Pancreas (tissue), 10 donors: ENCODE results near the gene FAM216B. TPM values are rescaled to one million over a fixed set of nuclear protein-coding genes. Genes with fewer than 3 reads are reported as not detected.

Experiments
- ATAC-seq, 4 donors: fragments of 200-7000 bp; cut with Tn5 transposase; one replicate each; pipeline versions ENCODE4 v1.8.0 to v1.9.1; 2020; ENCODE audit warnings: mild to moderate bottlenecking in 4 of 4, moderate library complexity in 4 of 4
- DNase-seq, 6 donors: peaks; one replicate each; pipeline ENCODE4 v3.0.0-alpha.2; 2020
- FAIRE-seq: peaks from 2 replicates; lab custom pipeline; 2012; peaks lifted over from hg19 to GRCh38; lab: Jason Lieb, UNC
- H3K27ac ChIP-seq, 4 donors: fragments of 200-600 bp; sonication (generic); 1 replicate in 3 of 4; 2 replicates in 1 of 4; pipeline versions ENCODE4 v1.5.0 to v1.8.0; 2020
- H3K27me3 ChIP-seq, 4 donors: fragments of 200-600 bp; one replicate each; pipeline ENCODE4 v1.8.0; 2021
- H3K36me3 ChIP-seq, 3 donors: fragments of 200-600 bp; sonication (generic) in 1 of 3; one replicate each; pipeline versions ENCODE4 v1.5.0 to v1.8.0; 2020 to 2021
- H3K4me1 ChIP-seq, 3 donors: fragments of 200-600 bp; one replicate each; pipeline ENCODE4 v1.8.0; 2021
- H3K4me3 ChIP-seq, 4 donors: fragments of 200-600 bp; sonication (generic) in 2 of 4; one replicate each; pipeline versions ENCODE4 v1.5.0 to v1.8.0; 2020 to 2021
- H3K9me3 ChIP-seq, 4 donors: fragments of 200-600 bp; one replicate each; pipeline ENCODE4 v1.8.0; 2021
- WGBS, 2 donors: extraction: QIAGEN DNeasy Blood & Tissue Kit; methylation state at CpG; one replicate each; pipeline ENCODE4 v1.1.7; 2013; 5-methylcytosine and 5-hydroxymethylcytosine counted together
- intact Hi-C, 3 donors: fragments of 100-400 bp; cut with DNase I; formaldehyde crosslinking; loops; one replicate each; pipeline versions ENCODE4 v1.11.1 to v1.14.2; 2022
- polyA plus RNA-seq, 2 donors: library from polyadenylated mRNA; stranded (reverse); fragments of 200-250 nt; gene quantifications; one replicate each; pipeline ENCODE4 v1.2.3, GENCODE V29; 2013
- total RNA-seq, 6 donors: library from RNA; stranded (reverse); fragmentation: NEBNext Ultra II Directional in 4 of 6; extraction: Animal tissue kit (Norgen Biotek cat#: 25700) in 4 of 6; gene quantifications; one replicate each; pipeline versions ENCODE4 v1.2.1 to v1.2.4, GENCODE V29; 2021 to 2023
- TF ChIP-seq, protein P1 (sequence below), 4 donors: fragments of 200-600 bp; sonication (generic) in 3 of 4; IDR thresholded peaks; one replicate each; pipeline versions ENCODE4 v1.5.0 to v1.8.0; 2021; ENCODE audit warnings: antibody characterized with exemption in 4 of 4
- donor health status: healthy with polysubstance abuse.
- donor health status: DM: no; HTN: no; CAD: no; lungs with moderate emphysema.
- donor health status: DM: no; HTN: no; CAD: no.
- donor health status: control.
- donor health status: control.
- donor health status: Bipolar disorder and iron deficiency.
- donor health status: DM: yes; HTN: yes; CAD: no.
- donor health status: DM: no; HTN: no; CAD: no.
- donor health status: DM: no; HTN: no; CAD: no.
- donor health status: DM: yes; HTN: yes; CAD: no.

Gene FAM216B
- total and polyA plus RNA-seq, 8 donors: 0.06 TPM; not detected in 7

DNA sequence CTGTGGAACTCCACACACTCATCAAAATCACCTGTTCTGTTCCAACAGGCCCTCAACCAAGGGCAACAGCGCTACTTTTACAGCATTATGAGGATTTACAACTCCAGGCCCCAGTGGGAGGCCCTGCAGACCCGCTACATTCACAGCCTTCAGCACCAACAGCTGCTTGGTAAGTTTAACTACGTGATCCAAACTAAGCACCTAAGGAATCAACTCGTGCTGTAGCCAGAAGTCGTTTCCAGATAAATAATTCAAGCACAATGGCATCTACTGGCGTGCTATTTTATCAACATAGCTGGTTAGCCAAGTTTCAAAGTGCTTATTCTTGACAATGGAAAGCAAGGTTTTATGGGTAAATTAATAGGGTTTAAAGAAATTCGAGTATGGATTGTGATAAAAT lies 5.3 kb downstream of the FAM216B start:
- no peaks in the 10 kb centered on the region for H3K27me3 ChIP-seq
- no peak overlapping the region for H3K4me3 ChIP-seq
- no peaks in the 10 kb centered on the region for H3K36me3 ChIP-seq
- intact Hi-C loops: no loop called here
- no peaks in the 10 kb centered on the region for H3K4me1 ChIP-seq
- TF ChIP-seq, protein P1, sequence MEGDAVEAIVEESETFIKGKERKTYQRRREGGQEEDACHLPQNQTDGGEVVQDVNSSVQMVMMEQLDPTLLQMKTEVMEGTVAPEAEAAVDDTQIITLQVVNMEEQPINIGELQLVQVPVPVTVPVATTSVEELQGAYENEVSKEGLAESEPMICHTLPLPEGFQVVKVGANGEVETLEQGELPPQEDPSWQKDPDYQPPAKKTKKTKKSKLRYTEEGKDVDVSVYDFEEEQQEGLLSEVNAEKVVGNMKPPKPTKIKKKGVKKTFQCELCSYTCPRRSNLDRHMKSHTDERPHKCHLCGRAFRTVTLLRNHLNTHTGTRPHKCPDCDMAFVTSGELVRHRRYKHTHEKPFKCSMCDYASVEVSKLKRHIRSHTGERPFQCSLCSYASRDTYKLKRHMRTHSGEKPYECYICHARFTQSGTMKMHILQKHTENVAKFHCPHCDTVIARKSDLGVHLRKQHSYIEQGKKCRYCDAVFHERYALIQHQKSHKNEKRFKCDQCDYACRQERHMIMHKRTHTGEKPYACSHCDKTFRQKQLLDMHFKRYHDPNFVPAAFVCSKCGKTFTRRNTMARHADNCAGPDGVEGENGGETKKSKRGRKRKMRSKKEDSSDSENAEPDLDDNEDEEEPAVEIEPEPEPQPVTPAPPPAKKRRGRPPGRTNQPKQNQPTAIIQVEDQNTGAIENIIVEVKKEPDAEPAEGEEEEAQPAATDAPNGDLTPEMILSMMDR (IDR thresholded peaks at IDR 0.05): no peak
- WGBS, 2 donors: 55 to 62% methylated on average over 7 of the region's 7 CpGs
- ATAC-seq (no peak), FAIRE-seq (no peak), DNase-seq (no peak)
- no peaks in the 10 kb centered on the region for H3K9me3 ChIP-seq
- no peak overlapping the region for H3K27ac ChIP-seq

DNA sequence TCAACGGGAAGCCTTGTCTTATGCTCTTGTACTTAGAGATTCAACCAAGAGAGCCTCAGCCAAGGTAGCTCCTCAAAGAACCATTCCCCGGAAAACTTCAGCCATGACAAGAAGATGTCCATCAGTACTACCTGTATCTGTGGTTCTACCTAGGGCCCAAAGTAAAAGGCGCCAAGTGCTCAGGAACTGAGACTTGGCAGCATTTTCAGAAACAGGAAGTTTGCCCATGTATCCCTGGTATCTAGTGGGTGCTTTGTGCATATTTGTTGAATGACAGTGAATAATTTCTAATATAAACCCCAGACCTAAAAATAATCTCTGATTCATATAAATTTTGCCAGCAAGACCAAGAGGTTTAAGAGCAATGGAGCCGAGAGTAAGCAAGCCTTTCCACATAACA lies 7.2 kb downstream of the FAM216B start:
- Histone ChIP-seq H3K27me3 (no peaks in the 10 kb centered on the region), H3K27ac (no peak overlapping the region), H3K36me3 (no peaks in the 10 kb centered on the region), H3K4me3 (no peak overlapping the region), H3K4me1 (no peaks in the 10 kb centered on the region), H3K9me3 (no peaks in the 10 kb centered on the region)
- FAIRE-seq (no peak), ATAC-seq (no peak), DNase-seq (no peak)
- TF ChIP-seq, protein P1 (IDR thresholded peaks at IDR 0.05): no peak
- intact Hi-C loops: no loop called here
- whole genome bisulfite sequencing, 2 donors: 86 to 93% methylated on average over 4 of the region's 4 CpGs

- no peaks in the 10 kb centered on the region for H3K9me3 ChIP-seq
- no peak for ATAC-seq
- WGBS, 2 donors: 73 to 81% methylated on average over 4 of the region's 4 CpGs
- TF ChIP-seq, protein P1 (IDR thresholded peaks at IDR 0.05): no peak
- H3K36me3 ChIP-seq: no peaks in the 10 kb centered on the region
- H3K4me1 ChIP-seq: no peaks in the 10 kb centered on the region
- DNase-seq: no peak
- no peak overlapping the region for H3K27ac ChIP-seq
- no peak overlapping the region for H3K4me3 ChIP-seq
- H3K27me3 ChIP-seq: no peaks in the 10 kb centered on the region
- no peak for FAIRE-seq
- intact Hi-C loops: no loop called here
Measured at GRCh38 chr13:42792154-42792553, 10.8 kb downstream of the FAM216B start.

- no peaks in the 10 kb centered on the region for H3K27me3 ChIP-seq
- no peak overlapping the region for H3K27ac ChIP-seq
- WGBS, 2 donors: 79 to 83% methylated on average over 5 of the region's 5 CpGs
- no peak for DNase-seq
- FAIRE-seq: no peak
- no peak for ATAC-seq
- no peaks in the 10 kb centered on the region for H3K4me1 ChIP-seq
- no peaks in the 10 kb centered on the region for H3K9me3 ChIP-seq
- H3K36me3 ChIP-seq: no peaks in the 10 kb centered on the region
- intact Hi-C loops: no loop called here
- H3K4me3 ChIP-seq: no peak overlapping the region
- TF ChIP-seq, protein P1 (IDR thresholded peaks at IDR 0.05): no peak
Measured at GRCh38 chr13:42794577-42795275, 13.3 kb downstream of the FAM216B start.

- DNase-seq (no peak), FAIRE-seq (no peak), ATAC-seq (no peak)
- no peaks in the 10 kb centered on the region for H3K27me3 ChIP-seq
- H3K27ac ChIP-seq: no peak overlapping the region
- TF ChIP-seq, protein P1 (IDR thresholded peaks at IDR 0.05): no peak
- H3K4me3 ChIP-seq: no peak overlapping the region
- H3K4me1 ChIP-seq: no peaks in the 10 kb centered on the region
- no peaks in the 10 kb centered on the region for H3K9me3 ChIP-seq
- H3K36me3 ChIP-seq: no peaks in the 10 kb centered on the region
- 88 to 90% methylated on average over 2 of the region's 2 CpGs for WGBS, 2 donors
- intact Hi-C loops: no loop called here
Measured at GRCh38 chr13:42795666-42796065, 14.3 kb downstream of the FAM216B start.
